ENCODE data around the gene MRPL1. TPM values are rescaled to one million over a fixed set of nuclear protein-coding genes. Genes with fewer than 3 reads are reported as not detected.

MRPL1 gene
- total and polyA plus RNA-seq, 8 donors, result 8.0 to 27.7 (median 13.1) TPM

GRCh38 chr4:77927991-77928925, 65.6 kb downstream of the MRPL1 start:
- DNase-seq, result peak in 1 of 6 donors; percentile 12
- intact Hi-C loops (cut with DNase I), result no loop called here
- no peak overlapping the region for H3K4me3 ChIP-seq
- WGBS, 2 donors, result 64 to 77% methylated on average over 1 of the region's 1 CpG
- FAIRE-seq, result peak; percentile 64
- H3K27ac ChIP-seq, result no peak overlapping the region
- TF ChIP-seq CTCF (IDR thresholded peaks at IDR 0.05), result no peak
- no peaks in the 10 kb centered on the region for H3K9me3 ChIP-seq
- H3K36me3 ChIP-seq, result peaks cover 0 to 4% (median 0%) of the 10 kb centered on the region in 3 donors
- ATAC-seq, result peak in 2 of 4 donors; percentile 20 to 58
- H3K4me1 ChIP-seq, result peaks cover 7 to 12% (median 9%) of the 10 kb centered on the region in 3 donors
- H3K27me3 ChIP-seq, result no peaks in the 10 kb centered on the region

GRCh38 chr4:77930154-77930639, 67.6 kb downstream of the MRPL1 start:
- peaks cover 0 to 4% (median 0%) of the 10 kb centered on the region in 3 donors for H3K36me3 ChIP-seq
- H3K27me3 ChIP-seq, result no peaks in the 10 kb centered on the region
- no peak for TF ChIP-seq CTCF (IDR thresholded peaks at IDR 0.05)
- 94 to 98% methylated on average over 7 of the region's 7 CpGs for WGBS, 2 donors
- no peaks in the 10 kb centered on the region for H3K9me3 ChIP-seq
- DNase-seq, result no peak
- FAIRE-seq, result no peak
- H3K4me3 ChIP-seq, result no peak overlapping the region
- intact Hi-C loops (cut with DNase I), result no loop called here
- H3K27ac ChIP-seq, result no peak overlapping the region
- no peak for ATAC-seq
- peaks cover 7 to 12% (median 9%) of the 10 kb centered on the region in 3 donors for H3K4me1 ChIP-seq

GRCh38 chr4:77930876-77931275, 68.2 kb downstream of the MRPL1 start:
- peaks cover 0 to 4% (median 0%) of the 10 kb centered on the region in 3 donors for H3K36me3 ChIP-seq
- H3K27ac ChIP-seq, result no peak overlapping the region
- ATAC-seq (no peak), FAIRE-seq (no peak), DNase-seq (no peak)
- no peaks in the 10 kb centered on the region for H3K27me3 ChIP-seq
- 81 to 96% methylated on average over 4 of the region's 4 CpGs for WGBS, 2 donors
- TF ChIP-seq CTCF (IDR thresholded peaks at IDR 0.05), result no peak
- no peaks in the 10 kb centered on the region for H3K9me3 ChIP-seq
- H3K4me1 ChIP-seq, result peaks cover 7 to 12% (median 9%) of the 10 kb centered on the region in 3 donors
- intact Hi-C loops (cut with DNase I), result no loop called here
- no peak overlapping the region for H3K4me3 ChIP-seq

- Histone ChIP-seq H3K36me3 (peaks cover 0 to 4% (median 0%) of the 10 kb centered on the region in 3 donors), H3K4me1 (peaks cover 7 to 12% (median 9%) of the 10 kb centered on the region in 3 donors), H3K9me3 (no peaks in the 10 kb centered on the region), H3K27me3 (no peaks in the 10 kb centered on the region), H3K27ac (no peak overlapping the region), H3K4me3 (no peak overlapping the region)
- WGBS, 2 donors, result 80 to 83% methylated on average over 9 of the region's 9 CpGs
- intact Hi-C loops (cut with DNase I), result no loop called here
- FAIRE-seq, result no peak
- no peak for TF ChIP-seq CTCF (IDR thresholded peaks at IDR 0.05)
- no peak for DNase-seq
- no peak for ATAC-seq
These were observed 69.0 kb downstream of the MRPL1 start for GRCh38 chr4:77931452-77932135.
